Heart right ventricle (tissue), 16 donors: Measurements from ENCODE around the gene HCN3. TPM values are rescaled to one million over a fixed set of nuclear protein-coding genes. Genes with fewer than 3 reads are reported as not detected.
"Not testable (repeated sequence)": the region's sequence is repeated elsewhere in the genome, so short reads cannot be mapped to it uniquely, and the experiment has no call there.

Experiments used
- ATAC-seq, 8 donors: fragments of 200-7000 bp; cut with Tn5 transposase; one replicate each; pipeline ENCODE4 v1.9.1; 2020; ENCODE audit warnings: mild to moderate bottlenecking in 8 of 8, moderate library complexity in 8 of 8, moderate number of reproducible peaks in 1 of 8
- DNase-seq, 2 donors: peaks; one replicate each; pipeline ENCODE4 v3.0.0-alpha.2; 2020
- H3K27ac ChIP-seq, 10 donors: fragments of 200-600 bp; sonication (generic) in 2 of 10; one replicate each; pipeline versions ENCODE4 v1.5.0 to v1.8.0; 2020 to 2022; ENCODE audit warnings: mild to moderate bottlenecking in 3 of 10
- H3K27me3 ChIP-seq, 7 donors: fragments of 200-600 bp; one replicate each; pipeline ENCODE4 v1.8.0; 2021 to 2022; ENCODE audit warnings: mild to moderate bottlenecking in 2 of 7
- H3K36me3 ChIP-seq, 9 donors: fragments of 200-600 bp; sonication (generic) in 1 of 9; one replicate each; pipeline versions ENCODE4 v1.5.0 to v1.8.0; 2020 to 2022; ENCODE audit warnings: mild to moderate bottlenecking in 2 of 9
- H3K4me1 ChIP-seq, 9 donors: fragments of 200-600 bp; sonication (generic) in 1 of 9; one replicate each; pipeline versions ENCODE4 v1.5.0 to v1.8.0; 2020 to 2022; ENCODE audit warnings: mild to moderate bottlenecking in 4 of 9
- H3K4me3 ChIP-seq, 10 donors: fragments of 200-600 bp; sonication (generic) in 2 of 10; one replicate each; pipeline versions ENCODE4 v1.5.0 to v1.8.0; 2020 to 2022; ENCODE audit warnings: mild to moderate bottlenecking in 7 of 10, moderate library complexity in 2 of 10
- H3K9me3 ChIP-seq, 11 donors: fragments of 200-600 bp in 10 of 11; sonication (generic) in 2 of 11; one replicate each; pipeline versions ENCODE4 v1.5.0 to v1.8.0; 2013 to 2022; ENCODE audit warnings: mild to moderate bottlenecking in 2 of 11, control low read depth in 1 of 11, moderate library complexity in 1 of 11
- WGBS, 2 donors: extraction: QIAGEN DNeasy Blood & Tissue Kit; methylation state at CpG; one replicate each; pipeline ENCODE4 v1.1.7; 2013; ENCODE audit warnings: inconsistent platforms in 1 of 2; 5-methylcytosine and 5-hydroxymethylcytosine counted together
- intact Hi-C, 10 donors: fragments of 100-400 bp; cut with DNase I; formaldehyde crosslinking; loops; one replicate each; pipeline versions ENCODE4 v1.11.1 to v1.14.2; 2022
- long read RNA-seq, 3 donors: library from polyadenylated mRNA; unstranded; transcript quantifications; one replicate each; pipeline ENCODE4 v2.0.0, GENCODE V29; 2020 to 2021
- polyA plus RNA-seq, 2 donors: library from polyadenylated mRNA; stranded (reverse); fragments of 200-250 nt; gene quantifications; one replicate each; pipeline ENCODE4 v1.2.3, GENCODE V29; 2013
- total RNA-seq, 10 donors: library from RNA; stranded (reverse); fragmentation: NEBNext Ultra II Directional in 3 of 10; extraction: Animal tissue kit (Norgen Biotek cat#: 25700) in 3 of 10; gene quantifications; one replicate each; pipeline versions ENCODE4 v1.2.1 to v1.2.4, GENCODE V29; 2021 to 2023
- TF ChIP-seq, protein P1 (sequence below), 9 donors: fragments of 200-600 bp; sonication (generic) in 2 of 9; IDR thresholded peaks; one replicate each; pipeline versions ENCODE4 v1.5.0 to v1.8.0; 2021 to 2022; ENCODE audit warnings: antibody characterized with exemption in 9 of 9, mild to moderate bottlenecking in 5 of 9, moderate library complexity in 1 of 9
- donor health status: Arrhythmogenic right ventricular cardiomyopathy.
- donor health status: ischemic (EF 13 %, LVEDD 7.1; RV severe dilation, severe dysfunction).
- donor health status: healthy with polysubstance abuse.
- donor health status: DM: no; HTN: yes; CAD: no.
- donor health status: DM: no; HTN: no; CAD: no.
- donor health status: ischemic (EF 25% LVEDD 6.9; RV normal size, moderate dysfunction).
- donor health status: ischemic (EF 25% LVEDD 5.7; RV mildly dilated, moderate dysfunction).
- donor health status: healthy.
- donor health status: DM: yes; HTN: yes; CAD: no.
- donor health status: Ischemic cardiomyopathy.
- donor health status: ischemic (EF 35%, LVEDD 5.7; RV mildly dilated, moderate dysfunction).
- donor health status: nonischemic (EF 11% LVEDD 7.7; RV severe dilation, severe dysfunction).
- donor health status: DM: yes; HTN: yes; CAD: no.
- donor health status: PGD.
- donor health status: ischemic (EF 29% LVEDD 5.4; RV normal size, mild dysfunction).
- donor health status: nonischemic (EF 23%, LVEDD 6.1; RV moderate dilation, normal function).

HCN3 gene
- total RNA-seq (1 to 10 TPM in 5 of 10 donors, under 1 TPM in 5; 0.68 to 1.7 (median 1.0) TPM), polyA plus RNA-seq (1 to 10 TPM in 1 of 2 donors, under 1 TPM in 1; 0.81 to 3.2 TPM)
- long read RNA-seq, donor 1, partial matches to known transcripts = 1 of 2 reads
- long read RNA-seq, donor 1, other reads (novel, unspliced or antisense) = 1 of 2 reads
- long read RNA-seq, donor 2 = 0 reads
- long read RNA-seq, donor 3, partial matches to known transcripts = 0 of 3 reads
- long read RNA-seq, donor 3, other reads (novel, unspliced or antisense) = 3 of 3 reads

DNA sequence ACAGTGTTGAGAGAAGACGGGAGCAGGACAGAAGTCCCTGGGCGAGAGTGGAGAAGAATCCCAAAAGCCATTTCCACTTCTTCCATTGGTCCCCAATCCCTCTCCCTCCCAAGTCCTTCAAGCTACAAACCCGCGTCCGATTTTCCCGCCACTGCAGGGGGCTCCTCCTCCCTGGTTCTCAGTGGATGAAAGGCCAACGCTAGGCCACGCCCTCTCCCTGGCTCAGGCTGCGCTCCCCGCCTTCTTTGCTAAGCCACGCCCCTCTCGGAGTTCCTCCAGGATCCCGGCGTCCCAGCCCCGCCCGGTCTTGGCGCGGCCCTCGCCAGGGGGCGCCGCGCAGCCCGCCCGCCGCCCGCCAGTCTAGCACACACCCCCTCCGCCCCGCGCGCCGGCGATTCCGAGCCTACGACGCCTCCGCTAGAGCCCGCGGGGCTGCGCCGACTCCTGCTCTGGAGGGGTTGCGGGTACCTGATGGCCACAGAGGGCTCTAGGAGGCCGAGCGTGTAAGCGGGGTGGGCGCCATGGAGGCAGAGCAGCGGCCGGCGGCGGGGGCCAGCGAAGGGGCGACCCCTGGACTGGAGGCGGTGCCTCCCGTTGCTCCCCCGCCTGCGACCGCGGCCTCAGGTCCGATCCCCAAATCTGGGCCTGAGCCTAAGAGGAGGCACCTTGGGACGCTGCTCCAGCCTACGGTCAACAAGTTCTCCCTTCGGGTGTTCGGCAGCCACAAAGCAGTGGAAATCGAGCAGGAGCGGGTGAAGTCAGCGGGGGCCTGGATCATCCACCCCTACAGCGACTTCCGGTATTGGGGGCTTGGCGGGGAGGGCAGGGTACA, at the start of gene HCN3:
Gene HCN3, plus strand, starts transcription at position 394 of the 832 bp plus-strand sequence. Its CDS starts 128 bp downstream, at position 522.
- TF ChIP-seq, protein P1, sequence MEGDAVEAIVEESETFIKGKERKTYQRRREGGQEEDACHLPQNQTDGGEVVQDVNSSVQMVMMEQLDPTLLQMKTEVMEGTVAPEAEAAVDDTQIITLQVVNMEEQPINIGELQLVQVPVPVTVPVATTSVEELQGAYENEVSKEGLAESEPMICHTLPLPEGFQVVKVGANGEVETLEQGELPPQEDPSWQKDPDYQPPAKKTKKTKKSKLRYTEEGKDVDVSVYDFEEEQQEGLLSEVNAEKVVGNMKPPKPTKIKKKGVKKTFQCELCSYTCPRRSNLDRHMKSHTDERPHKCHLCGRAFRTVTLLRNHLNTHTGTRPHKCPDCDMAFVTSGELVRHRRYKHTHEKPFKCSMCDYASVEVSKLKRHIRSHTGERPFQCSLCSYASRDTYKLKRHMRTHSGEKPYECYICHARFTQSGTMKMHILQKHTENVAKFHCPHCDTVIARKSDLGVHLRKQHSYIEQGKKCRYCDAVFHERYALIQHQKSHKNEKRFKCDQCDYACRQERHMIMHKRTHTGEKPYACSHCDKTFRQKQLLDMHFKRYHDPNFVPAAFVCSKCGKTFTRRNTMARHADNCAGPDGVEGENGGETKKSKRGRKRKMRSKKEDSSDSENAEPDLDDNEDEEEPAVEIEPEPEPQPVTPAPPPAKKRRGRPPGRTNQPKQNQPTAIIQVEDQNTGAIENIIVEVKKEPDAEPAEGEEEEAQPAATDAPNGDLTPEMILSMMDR (IDR thresholded peaks at IDR 0.05) = peak; percentile 64 to 97 (median 84)
- Histone ChIP-seq H3K36me3 (no peaks in the 10 kb centered on the region), H3K27me3 (no peaks in the 10 kb centered on the region), H3K4me1 (peaks cover 6 to 34% (median 30%) of the 10 kb centered on the region in 9 donors), H3K9me3 (no peaks in the 10 kb centered on the region), H3K27ac (peak within 1 kb of the TSS in 9 of 10 donors; percentile 49 to 72 (median 61)), H3K4me3 (peak within 1 kb of the TSS; percentile 51 to 98 (median 70))
- DNase-seq (peak; percentile 98), ATAC-seq (peak; percentile 89 to 94 (median 90))
- 1% methylated on average over 61 to 68 of the region's 68 CpGs for WGBS, 2 donors
- intact Hi-C loops = loop anchor here in 7 of 10 donors (1.0 to 5.0 kb wide), 6 partner anchors 32 to 46 kb away; partner anchors contain the start of genes RUSC1 (in 5 of the 7) and FDPS (in 1 of the 7)

DNA sequence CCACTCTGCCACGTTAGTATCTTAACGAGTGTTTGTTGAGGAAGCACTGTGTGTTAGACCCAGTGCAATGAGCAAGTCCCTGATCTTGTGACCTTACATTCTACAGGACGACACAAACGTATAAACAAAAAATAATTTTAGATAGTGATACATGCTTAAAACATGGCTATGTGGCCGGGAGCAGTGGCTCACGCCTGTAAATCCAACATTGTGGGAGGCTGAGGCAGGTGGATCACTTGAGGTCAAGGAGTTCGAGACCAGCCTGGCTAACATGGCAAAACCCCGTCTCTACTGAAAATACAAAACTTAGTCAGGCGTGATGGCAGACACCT, 49.2 kb upstream of the HCN3 start:
- Histone ChIP-seq H3K9me3 (no peaks in the 10 kb centered on the region), H3K27ac (peak overlapping the region in 9 of 10 donors; percentile 42 to 91 (median 88)), H3K4me1 (peaks cover 6 to 49% (median 21%) of the 10 kb centered on the region in 9 donors), H3K27me3 (no peaks in the 10 kb centered on the region), H3K36me3 (no peaks in the 10 kb centered on the region), H3K4me3 (peak overlapping the region in 9 of 10 donors; percentile 37 to 73 (median 62))
- no peak for ATAC-seq
- intact Hi-C loops = loop anchor here in 2 of 10 donors (5.0 to 10.0 kb wide), 2 partner anchors 51 to 53 kb away; partner anchors contain the start of genes KRTCAP2 (in 1 of the 2) and TRIM46 (in 1 of the 2)
- no peak for DNase-seq
- 50 to 51% methylated on average over 9 of the region's 9 CpGs for WGBS, 2 donors
- TF ChIP-seq, protein P1 (IDR thresholded peaks at IDR 0.05) = no peak

DNA sequence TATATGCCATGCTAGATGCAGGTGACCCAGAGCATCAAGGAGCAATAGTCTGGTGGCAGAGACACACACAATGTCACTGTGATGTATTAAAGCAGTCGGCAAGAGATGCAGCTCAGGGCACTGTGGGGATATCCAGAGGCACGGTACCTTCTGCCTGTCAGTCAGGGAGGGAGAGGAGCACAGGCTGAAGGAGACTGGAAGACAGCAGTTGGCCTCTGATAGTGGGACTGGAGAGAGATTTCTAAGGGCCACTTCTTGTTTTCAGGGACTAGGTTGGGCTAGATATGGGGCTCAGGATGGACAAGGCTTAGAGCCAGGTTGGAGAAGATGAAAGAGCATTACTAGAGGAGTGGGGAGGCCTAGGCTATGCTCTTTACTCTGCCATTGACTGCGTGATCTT, 46.0 kb upstream of the HCN3 start:
- intact Hi-C loops, DNase-seq, H3K9me3 ChIP-seq, H3K27me3 ChIP-seq, H3K36me3 ChIP-seq, H3K4me3 ChIP-seq, ATAC-seq: not testable (repeated sequence)
- 77 to 78% methylated on average over 3 of the region's 3 CpGs for whole genome bisulfite sequencing, 2 donors
- peaks cover 6 to 29% (median 13%) of the 10 kb centered on the region in 9 donors for H3K4me1 ChIP-seq
- H3K27ac ChIP-seq = peak overlapping the region in 3 of 10 donors; percentile 44 to 65 (median 64)

DNA sequence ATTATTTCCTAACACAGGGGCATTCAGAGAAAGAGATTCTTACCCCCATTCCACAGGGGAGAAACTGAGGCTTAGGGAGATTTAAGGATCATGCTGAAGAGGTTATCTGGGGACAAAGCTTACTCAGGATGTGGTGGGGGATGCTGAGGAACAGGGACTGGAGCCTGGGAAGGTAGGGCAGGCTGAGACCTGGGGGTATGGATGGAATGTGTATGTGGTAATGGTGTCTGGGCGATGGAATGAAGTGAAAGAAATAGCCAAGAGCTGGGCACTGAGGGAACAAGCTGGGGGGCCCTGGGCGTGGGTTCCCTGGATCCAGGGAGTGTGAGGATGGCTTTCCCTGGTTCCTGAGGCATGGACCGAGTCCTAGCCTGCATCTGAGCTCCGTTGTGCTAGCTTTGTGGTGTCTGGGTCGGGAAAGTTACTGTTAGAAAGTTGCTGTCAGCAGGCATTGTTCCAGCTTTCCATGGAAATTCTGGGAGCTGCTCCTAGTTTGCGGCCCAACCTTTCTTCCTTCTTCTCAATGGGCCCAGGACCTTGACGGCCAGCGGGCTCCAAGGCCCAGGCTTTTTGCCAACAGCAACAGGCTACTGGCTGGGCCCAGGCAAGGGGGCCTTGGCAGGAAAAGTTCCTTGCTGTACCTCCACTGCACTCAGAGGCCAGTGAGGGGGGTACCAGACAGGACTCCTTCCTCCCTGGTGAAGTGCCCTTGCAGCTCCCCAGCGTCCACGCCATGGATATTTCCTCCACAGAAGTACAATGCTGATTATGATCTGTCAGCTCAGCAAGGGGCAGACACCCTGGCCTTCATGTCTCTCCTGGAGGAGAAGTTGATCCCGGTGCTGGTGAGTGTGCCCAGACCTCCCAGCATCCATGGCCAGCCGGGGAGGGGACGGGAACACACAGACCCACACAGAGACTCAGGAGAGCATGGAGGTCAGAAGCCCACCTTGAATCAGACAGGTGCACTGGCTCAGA, 45.0 kb upstream of the HCN3 start:
- DNase-seq (peak in 1 of 2 donors; percentile 74), ATAC-seq (peak in 4 of 8 donors; percentile 1 to 22 (median 6))
- intact Hi-C loops, H3K9me3 ChIP-seq, H3K4me3 ChIP-seq, H3K27me3 ChIP-seq: not testable (repeated sequence)
- Histone ChIP-seq H3K4me1 (peaks cover 0 to 22% (median 6%) of the 10 kb centered on the region in 9 donors), H3K36me3 (peaks cover 0 to 17% (median 7%) of the 10 kb centered on the region in 9 donors), H3K27ac (peak overlapping the region in 6 of 10 donors; percentile 39 to 65 (median 52))
- 51 to 60% methylated on average over 13 of the region's 13 CpGs for whole genome bisulfite sequencing, 2 donors

DNA sequence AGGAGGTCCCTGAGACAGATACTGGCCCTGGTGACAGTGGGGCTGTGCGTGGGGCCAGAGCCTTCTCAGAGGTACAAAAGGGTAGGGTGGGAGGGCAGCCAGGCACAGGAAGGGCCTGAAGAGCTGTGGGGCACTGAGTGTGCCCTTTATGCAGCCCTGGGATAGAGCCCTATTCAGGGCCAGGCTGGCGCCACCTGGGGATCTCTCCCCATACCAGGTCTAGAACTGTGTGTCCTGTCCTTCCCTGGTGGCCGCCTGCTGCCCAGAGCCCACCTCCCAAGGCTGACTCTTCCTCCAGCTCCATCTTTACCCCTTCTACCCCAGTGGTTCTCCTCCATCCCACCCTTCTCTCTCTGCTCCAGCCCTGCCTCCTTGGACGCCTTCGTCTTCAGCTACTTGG, 43.8 kb upstream of the HCN3 start:
- H3K9me3 ChIP-seq, H3K27ac ChIP-seq, intact Hi-C loops, DNase-seq, H3K4me3 ChIP-seq, H3K27me3 ChIP-seq, ATAC-seq: not testable (repeated sequence)
- 86 to 100% methylated on average over 1 of the region's 5 CpGs for WGBS, 2 donors
- Histone ChIP-seq H3K4me1 (peaks cover 0 to 16% (median 0%) of the 10 kb centered on the region in 9 donors), H3K36me3 (peaks cover 0 to 25% (median 7%) of the 10 kb centered on the region in 9 donors)

DNA sequence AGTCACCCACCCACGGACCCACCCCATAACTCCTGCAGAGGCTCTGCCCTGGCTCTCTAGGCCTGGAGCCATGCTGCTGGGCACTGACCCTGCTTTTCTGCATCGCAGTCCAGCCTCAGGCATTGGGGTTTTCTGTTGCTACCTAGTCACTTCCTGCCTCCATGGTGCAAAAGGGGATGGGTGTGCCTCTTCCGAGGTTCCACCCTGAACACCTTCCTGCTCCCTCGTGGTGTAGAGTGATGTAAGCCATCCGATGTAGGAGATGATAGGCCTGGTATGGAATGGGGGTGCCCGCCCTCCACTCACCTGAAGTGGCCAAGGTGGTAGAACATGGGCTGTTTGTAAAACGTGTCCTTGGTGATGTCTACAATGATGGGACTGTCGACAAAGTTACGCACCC, 41.9 kb upstream of the HCN3 start:
- H3K27me3 ChIP-seq, H3K4me3 ChIP-seq, ATAC-seq, DNase-seq, H3K9me3 ChIP-seq, intact Hi-C loops, H3K27ac ChIP-seq: not testable (repeated sequence)
- WGBS, 2 donors = 88 to 89% methylated on average over 8 to 9 of the region's 9 CpGs
- Histone ChIP-seq H3K36me3 (peaks cover 0 to 38% (median 7%) of the 10 kb centered on the region in 9 donors), H3K4me1 (peaks cover 0 to 21% (median 9%) of the 10 kb centered on the region in 9 donors)
